HepG2 (cell line): ENCODE measurements around the gene ODC1. TPM values are rescaled to one million over a fixed set of nuclear protein-coding genes. Genes with fewer than 3 reads are reported as not detected.

Source experiments
- ARID2 ChIP-seq: sonication (generic); formaldehyde crosslinking; IDR thresholded peaks from 2 replicates; pipeline ENCODE4 v1.8.1; 2022; ENCODE audit warnings: mild to moderate bottlenecking, missing genetic modification reagents, borderline replicate concordance
- CEBPB ChIP-seq: IDR thresholded peaks from 2 replicates; pipeline ENCODE4 v1.6.1; 2011; ENCODE audit warnings: low read depth, low read length, improper control_type of control experiment, borderline replicate concordance
- GATAD2A ChIP-seq: IDR thresholded peaks from 2 replicates; pipeline ENCODE4 v1.6.1; 2016
- GLI4 ChIP-seq: sonication (generic); formaldehyde crosslinking; IDR thresholded peaks from 2 replicates; pipeline ENCODE4 v1.5.1; 2020; ENCODE audit warnings: missing genetic modification reagents, mild to moderate bottlenecking, moderate library complexity, borderline replicate concordance
- KMT2A ChIP-seq: sonication (generic); formaldehyde crosslinking; IDR thresholded peaks from 2 replicates; pipeline ENCODE4 v1.4.0; 2020; ENCODE audit warnings: missing genetic modification reagents
- KMT2B ChIP-seq: IDR thresholded peaks from 2 replicates; pipeline ENCODE4 v1.6.1; 2016; ENCODE audit warnings: missing genetic modification reagents, missing compliant biosample characterization
- MYNN ChIP-seq: sonication (generic); formaldehyde crosslinking; IDR thresholded peaks from 2 replicates; pipeline ENCODE4 v1.4.0; 2020; ENCODE audit warnings: mild to moderate bottlenecking, low read depth, missing genetic modification reagents
- MZF1 ChIP-seq: sonication (generic); formaldehyde crosslinking; IDR thresholded peaks from 2 replicates; pipeline ENCODE4 v1.8.1; 2023; ENCODE audit warnings: mild to moderate bottlenecking, missing genetic modification reagents, borderline replicate concordance
- POLR2AphosphoS5 ChIP-seq: IDR thresholded peaks from 2 replicates; pipeline ENCODE4 v1.6.1; 2012; ENCODE audit warnings: low read depth, low read length
- RFXANK ChIP-seq: IDR thresholded peaks from 2 replicates; pipeline ENCODE4 v1.6.1; 2016
- ZNF124 ChIP-seq: sonication (generic); formaldehyde crosslinking; IDR thresholded peaks from 2 replicates; pipeline ENCODE4 v1.4.0; 2020; ENCODE audit warnings: missing genetic modification reagents
- ZNF530 ChIP-seq: sonication (generic); formaldehyde crosslinking; IDR thresholded peaks from 2 replicates; pipeline ENCODE4 v1.5.0; 2020; ENCODE audit warnings: low read depth, mild to moderate bottlenecking, missing genetic modification reagents
- ZNF569 ChIP-seq: sonication (generic); formaldehyde crosslinking; IDR thresholded peaks from 2 replicates; pipeline ENCODE4 v1.5.0; 2020; ENCODE audit warnings: mild to moderate bottlenecking, missing genetic modification reagents, moderate library complexity, borderline replicate concordance
- ZNF580 ChIP-seq: IDR thresholded peaks from 2 replicates; pipeline ENCODE4 v1.6.1; 2016; ENCODE audit warnings: low read depth, borderline replicate concordance
- ZNF800 ChIP-seq: sonication (generic); formaldehyde crosslinking; IDR thresholded peaks from 2 replicates; pipeline ENCODE4 v1.4.0; 2020; ENCODE audit warnings: missing genetic modification reagents
- ZNF878 ChIP-seq: sonication (generic); formaldehyde crosslinking; IDR thresholded peaks from 2 replicates; pipeline ENCODE4 v1.8.1; 2023; ENCODE audit warnings: mild to moderate bottlenecking, missing genetic modification reagents, moderate library complexity
- polyA plus RNA-seq, 8 experiments: library from polyadenylated mRNA; depleted of rRNA in 3 of 8; stranded (reverse) in 7 of 8; unstranded in 1 of 8; fragments of >200 nt; fragmentation: Illumina TruSeq in 4 of 8; extraction: Trizol in 4 of 8; gene quantifications; 2 replicates each; pipeline versions ENCODE4 v1.2.1 to v1.2.3, GENCODE V29; 2011 to 2016; ENCODE audit warnings: low read depth in 4 of 8, missing spikeins in 1 of 8, mixed read lengths in 1 of 8; ENCODE audit not compliant: insufficient read depth in 1 of 8
- total RNA-seq, 5 experiments: library from RNA; depleted of rRNA; stranded (reverse); fragments of >200 nt; fragmentation: Illumina TruSeq; extraction: Trizol; gene quantifications; 2 replicates each; pipeline ENCODE4 v1.2.3, GENCODE V29; 2016; ENCODE audit warnings: low read depth in 1 of 5
- TF ChIP-seq, protein P1 (sequence below): sonication (generic); formaldehyde crosslinking; IDR thresholded peaks from 2 replicates; pipeline ENCODE4 v1.8.0; 2022; ENCODE audit warnings: mild to moderate bottlenecking, missing genetic modification reagents; ENCODE audit not compliant: insufficient replicate concordance
- TF ChIP-seq, protein P2 (sequence below): sonication (generic); formaldehyde crosslinking; IDR thresholded peaks from 2 replicates; pipeline ENCODE4 v1.5.0; 2020; ENCODE audit warnings: missing genetic modification reagents, mild to moderate bottlenecking, borderline replicate concordance
- TF ChIP-seq, protein P3 (sequence below): sonication (generic); formaldehyde crosslinking; IDR thresholded peaks from 2 replicates; pipeline ENCODE4 v1.4.0; 2020; ENCODE audit warnings: missing genetic modification reagents

The ODC1 gene
- total and polyA plus RNA-seq, 2 of the 13 experiments (the other 11 are each of a cell fraction or from before 2014, with no cell fraction given) = 142 to 371 TPM

- TF ChIP-seq MYNN (0 out of 2 replicates have a peak, but pooled peaks have one; percentile 42), GATAD2A (CRISPR knock-in tag) (0 out of 2 replicates have a peak, but pooled peaks have one; percentile 1), ZNF800 (peak; percentile 93), CEBPB (peak; percentile 12; the same call in 1 of the 2 replicates), ZNF878 (CRISPR knock-in tag) (peak; percentile 52; the same call in 1 of the 2 replicates), ZNF124 (CRISPR knock-in tag) (no peak), ZNF580 (0 out of 2 replicates have a peak, but pooled peaks have one; percentile 70), KMT2A (CRISPR knock-in tag) (peak; percentile 79; the same call in 1 of the 2 replicates), POLR2AphosphoS5 (no peak), ARID2 (CRISPR knock-in tag) (0 out of 2 replicates have a peak, but pooled peaks have one; percentile 0), ZNF569 (peak; percentile 33; the same call in 1 of the 2 replicates), RFXANK (CRISPR knock-in tag) (0 out of 2 replicates have a peak, but pooled peaks have one; percentile 12), MZF1 (CRISPR knock-in tag) (no peak), KMT2B (CRISPR knock-in tag) (no peak; the same call in 1 of the 2 replicates), GLI4 (CRISPR knock-in tag) (peak; percentile 86; the same call in 1 of the 2 replicates), ZNF530 (CRISPR knock-in tag) (no peak)
- TF ChIP-seq, protein P1, sequence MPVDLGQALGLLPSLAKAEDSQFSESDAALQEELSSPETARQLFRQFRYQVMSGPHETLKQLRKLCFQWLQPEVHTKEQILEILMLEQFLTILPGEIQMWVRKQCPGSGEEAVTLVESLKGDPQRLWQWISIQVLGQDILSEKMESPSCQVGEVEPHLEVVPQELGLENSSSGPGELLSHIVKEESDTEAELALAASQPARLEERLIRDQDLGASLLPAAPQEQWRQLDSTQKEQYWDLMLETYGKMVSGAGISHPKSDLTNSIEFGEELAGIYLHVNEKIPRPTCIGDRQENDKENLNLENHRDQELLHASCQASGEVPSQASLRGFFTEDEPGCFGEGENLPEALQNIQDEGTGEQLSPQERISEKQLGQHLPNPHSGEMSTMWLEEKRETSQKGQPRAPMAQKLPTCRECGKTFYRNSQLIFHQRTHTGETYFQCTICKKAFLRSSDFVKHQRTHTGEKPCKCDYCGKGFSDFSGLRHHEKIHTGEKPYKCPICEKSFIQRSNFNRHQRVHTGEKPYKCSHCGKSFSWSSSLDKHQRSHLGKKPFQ = no peak
- TF ChIP-seq, protein P2, sequence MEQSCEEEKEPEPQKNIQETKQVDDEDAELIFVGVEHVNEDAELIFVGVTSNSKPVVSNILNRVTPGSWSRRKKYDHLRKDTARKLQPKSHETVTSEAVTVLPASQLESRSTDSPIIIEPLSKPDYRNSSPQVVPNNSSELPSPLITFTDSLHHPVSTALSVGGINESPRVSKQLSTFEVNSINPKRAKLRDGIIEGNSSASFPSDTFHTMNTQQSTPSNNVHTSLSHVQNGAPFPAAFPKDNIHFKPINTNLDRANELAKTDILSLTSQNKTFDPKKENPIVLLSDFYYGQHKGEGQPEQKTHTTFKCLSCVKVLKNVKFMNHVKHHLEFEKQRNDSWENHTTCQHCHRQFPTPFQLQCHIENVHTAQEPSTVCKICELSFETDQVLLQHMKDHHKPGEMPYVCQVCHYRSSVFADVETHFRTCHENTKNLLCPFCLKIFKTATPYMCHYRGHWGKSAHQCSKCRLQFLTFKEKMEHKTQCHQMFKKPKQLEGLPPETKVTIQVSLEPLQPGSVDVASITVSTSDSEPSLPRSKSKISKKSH (CRISPR knock-in tag) = no peak
- TF ChIP-seq, protein P3, sequence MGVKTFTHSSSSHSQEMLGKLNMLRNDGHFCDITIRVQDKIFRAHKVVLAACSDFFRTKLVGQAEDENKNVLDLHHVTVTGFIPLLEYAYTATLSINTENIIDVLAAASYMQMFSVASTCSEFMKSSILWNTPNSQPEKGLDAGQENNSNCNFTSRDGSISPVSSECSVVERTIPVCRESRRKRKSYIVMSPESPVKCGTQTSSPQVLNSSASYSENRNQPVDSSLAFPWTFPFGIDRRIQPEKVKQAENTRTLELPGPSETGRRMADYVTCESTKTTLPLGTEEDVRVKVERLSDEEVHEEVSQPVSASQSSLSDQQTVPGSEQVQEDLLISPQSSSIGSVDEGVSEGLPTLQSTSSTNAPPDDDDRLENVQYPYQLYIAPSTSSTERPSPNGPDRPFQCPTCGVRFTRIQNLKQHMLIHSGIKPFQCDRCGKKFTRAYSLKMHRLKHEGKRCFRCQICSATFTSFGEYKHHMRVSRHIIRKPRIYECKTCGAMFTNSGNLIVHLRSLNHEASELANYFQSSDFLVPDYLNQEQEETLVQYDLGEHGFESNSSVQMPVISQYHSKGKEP (CRISPR knock-in tag) = 0 out of 2 replicates have a peak, but pooled peaks have one; percentile 33
Observed at GRCh38 chr2:10447300-10447894, 730 bp downstream of the ODC1 start (continued).
